Suprapubic skin (tissue), 4 donors: Measurements from ENCODE around the gene ENTPD7. TPM values are rescaled to one million over a fixed set of nuclear protein-coding genes. Genes with fewer than 3 reads are reported as not detected.

Experiments used
- DNase-seq, 2 donors: peaks; one replicate each; pipeline ENCODE4 v3.0.0-alpha.2; 2019; ENCODE audit warnings: low spot score in 2 of 2
- H3K27ac ChIP-seq: fragments of 200-600 bp; sonication (generic); one replicate; pipeline ENCODE4 v1.5.1; 2019
- H3K27me3 ChIP-seq: fragments of 200-600 bp; sonication (generic); one replicate; pipeline ENCODE4 v1.5.1; 2019
- H3K36me3 ChIP-seq: fragments of 200-600 bp; sonication (generic); one replicate; pipeline ENCODE4 v1.5.1; 2019
- H3K4me1 ChIP-seq: fragments of 200-600 bp; sonication (generic); one replicate; pipeline ENCODE4 v1.5.1; 2019
- H3K4me3 ChIP-seq: fragments of 200-600 bp; sonication (generic); one replicate; pipeline ENCODE4 v1.5.1; 2019; ENCODE audit warnings: mild to moderate bottlenecking
- H3K9me3 ChIP-seq: fragments of 200-600 bp; sonication (generic); one replicate; pipeline ENCODE4 v1.5.1; 2019
- EP300 ChIP-seq: sonication (generic); formaldehyde crosslinking; IDR thresholded peaks from one replicate; pipeline ENCODE4 v1.6.1; 2017; ENCODE audit warnings: antibody characterized with exemption
- POLR2A ChIP-seq, 2 donors: fragments of 450-650 bp; IDR thresholded peaks; one replicate each; pipeline ENCODE4 v1.6.1; 2017; ENCODE audit warnings: antibody characterized with exemption in 2 of 2, mild to moderate bottlenecking in 2 of 2, moderate library complexity in 2 of 2
- POLR2AphosphoS5 ChIP-seq, 3 donors: sonication (generic); formaldehyde crosslinking; IDR thresholded peaks; one replicate each; pipeline ENCODE4 v1.6.1; 2017; ENCODE audit warnings: antibody characterized with exemption in 3 of 3
- WGBS: methylation state at CpG from one replicate; pipeline ENCODE4 v1.1.5; 2018; 5-methylcytosine and 5-hydroxymethylcytosine counted together
- total RNA-seq, 4 donors: library from RNA; depleted of rRNA; stranded (reverse); fragments of >200 nt; gene quantifications; one replicate each; pipeline ENCODE4 v1.1.0, GENCODE V29; 2016
- TF ChIP-seq, protein P1 (sequence below), 2 donors: fragments of 200-600 bp in 1 of 2; fragments of 450-650 bp in 1 of 2; sonication (generic) in 1 of 2; IDR thresholded peaks; one replicate each; pipeline ENCODE4 v1.5.1; 2016 to 2019; ENCODE audit warnings: antibody characterized with exemption in 2 of 2, mild to moderate bottlenecking in 1 of 2, moderate library complexity in 1 of 2

The ENTPD7 gene
- total RNA-seq, 4 donors from 2014 or later = 9.6 to 13.5 (median 10.0) TPM

DNA sequence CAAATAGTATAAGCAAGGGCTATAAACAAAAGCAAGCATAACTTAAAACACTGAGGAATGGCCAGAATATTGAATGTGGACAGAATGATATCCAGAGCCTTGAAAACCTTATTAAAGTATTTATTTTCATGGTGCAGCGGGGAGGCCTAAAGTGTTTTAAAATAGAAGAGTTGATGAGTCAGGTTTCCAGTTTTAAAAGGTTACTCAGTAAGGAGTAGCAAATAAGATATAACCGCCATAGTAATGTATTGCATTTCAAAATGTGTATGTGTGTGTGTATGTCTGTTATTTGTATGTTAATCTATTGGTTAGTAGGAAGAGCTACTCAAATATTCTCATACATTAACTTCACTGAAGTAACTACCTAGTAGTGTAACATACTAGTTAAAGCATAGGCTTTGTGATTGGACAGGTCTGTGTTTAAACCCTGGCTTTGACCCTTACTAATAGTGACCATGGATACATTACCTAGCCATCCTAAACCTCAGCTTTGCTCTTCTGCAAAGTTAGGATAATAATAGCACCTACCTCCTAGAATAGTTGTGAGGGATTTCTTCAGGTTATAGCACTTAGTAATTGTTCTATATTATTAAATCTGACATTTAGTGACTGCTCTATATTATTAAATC is 89.6 kb downstream of the ENTPD7 start:
- no peak for DNase-seq
- no peak overlapping the region for H3K4me3 ChIP-seq
- no peak for TF ChIP-seq EP300
- TF ChIP-seq, protein P1, sequence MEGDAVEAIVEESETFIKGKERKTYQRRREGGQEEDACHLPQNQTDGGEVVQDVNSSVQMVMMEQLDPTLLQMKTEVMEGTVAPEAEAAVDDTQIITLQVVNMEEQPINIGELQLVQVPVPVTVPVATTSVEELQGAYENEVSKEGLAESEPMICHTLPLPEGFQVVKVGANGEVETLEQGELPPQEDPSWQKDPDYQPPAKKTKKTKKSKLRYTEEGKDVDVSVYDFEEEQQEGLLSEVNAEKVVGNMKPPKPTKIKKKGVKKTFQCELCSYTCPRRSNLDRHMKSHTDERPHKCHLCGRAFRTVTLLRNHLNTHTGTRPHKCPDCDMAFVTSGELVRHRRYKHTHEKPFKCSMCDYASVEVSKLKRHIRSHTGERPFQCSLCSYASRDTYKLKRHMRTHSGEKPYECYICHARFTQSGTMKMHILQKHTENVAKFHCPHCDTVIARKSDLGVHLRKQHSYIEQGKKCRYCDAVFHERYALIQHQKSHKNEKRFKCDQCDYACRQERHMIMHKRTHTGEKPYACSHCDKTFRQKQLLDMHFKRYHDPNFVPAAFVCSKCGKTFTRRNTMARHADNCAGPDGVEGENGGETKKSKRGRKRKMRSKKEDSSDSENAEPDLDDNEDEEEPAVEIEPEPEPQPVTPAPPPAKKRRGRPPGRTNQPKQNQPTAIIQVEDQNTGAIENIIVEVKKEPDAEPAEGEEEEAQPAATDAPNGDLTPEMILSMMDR (IDR thresholded peaks at IDR 0.05) = no peak
- no peak for TF ChIP-seq POLR2A (IDR thresholded peaks at IDR 0.05)
- TF ChIP-seq POLR2AphosphoS5 (IDR thresholded peaks at IDR 0.05) = no peak
- no peaks in the 10 kb centered on the region for H3K27me3 ChIP-seq
- no peak overlapping the region for H3K27ac ChIP-seq
- H3K36me3 ChIP-seq = peaks cover 82% of the 10 kb centered on the region
- no peaks in the 10 kb centered on the region for H3K9me3 ChIP-seq
- no peaks in the 10 kb centered on the region for H3K4me1 ChIP-seq
- WGBS = 92% methylated on average over 2 of the region's 2 CpGs

DNA sequence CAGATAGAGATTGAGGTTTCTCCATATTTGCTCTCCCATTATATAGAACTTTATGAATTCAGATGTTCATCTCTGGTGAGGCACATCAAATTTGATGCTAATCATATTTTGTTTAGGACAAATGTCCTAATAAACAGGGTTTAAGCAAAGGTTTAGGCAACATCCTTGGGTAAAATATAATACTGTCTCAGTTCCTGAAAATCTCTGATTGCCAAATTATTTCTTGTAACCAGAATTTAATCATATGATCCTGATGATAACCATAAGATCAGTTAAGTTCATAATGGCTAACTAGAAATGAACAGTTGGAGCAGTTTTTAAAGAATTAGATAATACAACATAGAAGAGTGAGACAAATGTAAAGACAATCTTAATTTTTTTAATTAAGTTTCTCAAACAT is 91.3 kb downstream of the ENTPD7 start:
- Histone ChIP-seq H3K27ac (no peak overlapping the region), H3K9me3 (no peaks in the 10 kb centered on the region), H3K4me1 (no peaks in the 10 kb centered on the region), H3K36me3 (peaks cover 82% of the 10 kb centered on the region), H3K4me3 (no peak overlapping the region), H3K27me3 (no peaks in the 10 kb centered on the region)
- DNase-seq = no peak
- TF ChIP-seq EP300 (no peak), POLR2AphosphoS5 (IDR thresholded peaks at IDR 0.05) (no peak)
- TF ChIP-seq, protein P1 (IDR thresholded peaks at IDR 0.05) = no peak

DNA sequence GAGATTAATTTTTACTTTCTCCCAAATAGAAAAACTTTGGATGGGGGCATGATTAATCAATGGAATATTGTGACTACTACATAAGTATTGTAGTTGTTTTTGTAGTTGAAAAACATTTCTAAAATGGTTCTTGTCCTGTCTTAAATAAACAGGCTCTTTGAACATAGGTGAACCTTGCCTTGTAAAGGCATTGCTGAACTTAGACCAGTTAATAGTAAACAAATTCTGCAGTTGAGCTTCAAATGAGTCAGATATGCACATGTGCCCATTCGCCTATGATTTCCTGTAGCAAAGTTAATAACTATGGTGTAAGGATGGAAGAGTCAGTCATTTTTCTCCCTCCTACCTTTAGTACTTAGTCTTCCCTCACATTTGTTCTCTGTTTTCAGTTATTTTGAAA is 95.4 kb downstream of the ENTPD7 start:
- Histone ChIP-seq H3K27ac (no peak overlapping the region), H3K27me3 (no peaks in the 10 kb centered on the region), H3K9me3 (no peaks in the 10 kb centered on the region), H3K4me1 (no peaks in the 10 kb centered on the region), H3K4me3 (no peak overlapping the region), H3K36me3 (peaks cover 84% of the 10 kb centered on the region)
- TF ChIP-seq, protein P1 (IDR thresholded peaks at IDR 0.05) = no peak
- TF ChIP-seq EP300 (no peak), POLR2AphosphoS5 (IDR thresholded peaks at IDR 0.05) (no peak), POLR2A (IDR thresholded peaks at IDR 0.05) (no peak)
- DNase-seq = no peak
- WGBS = 95% methylated on average over 1 of the region's 1 CpG

Other genes with a start within 250 kb of the ENTPD7 start
- 10 to 100 TPM; 16.9 to 46.2 (median 31.7) TPM for gene GOT1, start 228.9 kb upstream of the ENTPD7 start, total RNA-seq
- gene NKX2-3, start 126.6 kb upstream of the ENTPD7 start, total RNA-seq = not detected
- gene SLC25A28, start 39.1 kb upstream of the ENTPD7 start, total RNA-seq = 10 to 100 TPM; 37.0 to 69.4 (median 42.2) TPM
- 10 to 100 TPM; 20.2 to 30.1 (median 25.6) TPM for gene COX15, start 72.6 kb downstream of the ENTPD7 start, total RNA-seq
- 10 to 100 TPM; 10.3 to 27.4 (median 15.1) TPM for gene CUTC, start 72.7 kb downstream of the ENTPD7 start, total RNA-seq
- 1 to 10 TPM; 1.4 to 4.4 (median 2.7) TPM for gene ABCC2, start 123.1 kb downstream of the ENTPD7 start, total RNA-seq